Adrenal gland (tissue), 5 donors: ENCODE results near the gene PPP1R15A.

Source experiments
- POLR2A ChIP-seq, 2 donors: fragments of 450-650 bp; IDR thresholded peaks; one replicate each; pipeline ENCODE4 v1.6.1; 2017; ENCODE audit warnings: antibody characterized with exemption in 2 of 2, mild to moderate bottlenecking in 2 of 2, moderate library complexity in 1 of 2
- TF ChIP-seq, protein P1 (sequence below), 6 experiments: fragments of 450-650 bp in 4 of 6; fragments of 200-600 bp in 2 of 6; sonication (generic) in 1 of 6; IDR thresholded peaks; 1 replicate in 5 of 6; 2 replicates in 1 of 6; pipeline versions ENCODE4 v1.5.1 to v1.8.0; 2016 to 2021; ENCODE audit warnings: antibody characterized with exemption in 6 of 6, mild to moderate bottlenecking in 2 of 6, moderate library complexity in 1 of 6
- donor health status: DM: no; HTN: no; CAD: no.

DNA sequence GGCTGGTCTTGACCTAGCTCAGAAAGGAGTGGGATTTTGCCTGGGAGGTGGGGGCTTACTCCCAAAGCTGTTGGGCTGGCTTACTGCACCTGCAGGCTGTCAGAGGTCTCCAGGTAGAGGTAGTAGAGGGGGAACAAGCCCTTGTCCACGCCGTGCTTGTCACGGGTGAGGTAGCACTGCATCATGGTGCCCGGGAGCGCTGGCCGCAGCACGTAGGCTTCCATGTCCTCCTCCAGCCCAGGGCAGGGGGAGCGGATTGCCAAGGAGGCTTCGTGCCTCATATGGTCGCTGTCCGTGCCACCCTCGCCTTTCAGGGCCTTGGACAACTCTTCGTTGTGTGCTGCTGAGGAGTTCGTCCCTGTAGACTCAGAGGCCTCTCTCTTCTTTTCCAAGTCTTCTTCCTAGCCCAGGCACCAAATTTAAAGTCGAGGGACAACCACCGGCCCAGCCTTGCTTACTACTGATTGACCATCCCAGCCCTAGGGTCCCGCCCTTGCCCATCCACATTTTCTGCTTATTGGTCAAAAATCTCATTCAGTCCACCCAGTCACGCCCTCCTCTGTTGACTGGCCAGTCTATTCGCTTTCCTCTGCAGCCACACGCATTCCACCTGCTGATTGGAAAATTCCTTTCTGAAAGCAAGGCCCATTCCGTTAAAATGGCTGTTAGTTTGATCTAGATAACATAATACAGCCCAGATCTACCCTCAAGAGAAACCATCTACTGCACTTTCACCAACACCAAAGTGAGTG is 15.8 kb downstream of the PPP1R15A start:
- TF ChIP-seq, protein P1, sequence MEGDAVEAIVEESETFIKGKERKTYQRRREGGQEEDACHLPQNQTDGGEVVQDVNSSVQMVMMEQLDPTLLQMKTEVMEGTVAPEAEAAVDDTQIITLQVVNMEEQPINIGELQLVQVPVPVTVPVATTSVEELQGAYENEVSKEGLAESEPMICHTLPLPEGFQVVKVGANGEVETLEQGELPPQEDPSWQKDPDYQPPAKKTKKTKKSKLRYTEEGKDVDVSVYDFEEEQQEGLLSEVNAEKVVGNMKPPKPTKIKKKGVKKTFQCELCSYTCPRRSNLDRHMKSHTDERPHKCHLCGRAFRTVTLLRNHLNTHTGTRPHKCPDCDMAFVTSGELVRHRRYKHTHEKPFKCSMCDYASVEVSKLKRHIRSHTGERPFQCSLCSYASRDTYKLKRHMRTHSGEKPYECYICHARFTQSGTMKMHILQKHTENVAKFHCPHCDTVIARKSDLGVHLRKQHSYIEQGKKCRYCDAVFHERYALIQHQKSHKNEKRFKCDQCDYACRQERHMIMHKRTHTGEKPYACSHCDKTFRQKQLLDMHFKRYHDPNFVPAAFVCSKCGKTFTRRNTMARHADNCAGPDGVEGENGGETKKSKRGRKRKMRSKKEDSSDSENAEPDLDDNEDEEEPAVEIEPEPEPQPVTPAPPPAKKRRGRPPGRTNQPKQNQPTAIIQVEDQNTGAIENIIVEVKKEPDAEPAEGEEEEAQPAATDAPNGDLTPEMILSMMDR (IDR thresholded peaks at IDR 0.05) = no peak
- no peak for TF ChIP-seq POLR2A (IDR thresholded peaks at IDR 0.05)
